Transverse colon (tissue), 4 donors: ENCODE results near the gene AIF1L. TPM values are rescaled to one million over a fixed set of nuclear protein-coding genes. Genes with fewer than 3 reads are reported as not detected.

Experiments
- DNase-seq: peaks from one replicate; pipeline ENCODE4 v3.0.0-alpha.2; 2019
- H3K27ac ChIP-seq, 4 donors: fragments of 200-600 bp; sonication (generic); 2 replicates each; pipeline ENCODE4 v1.5.1; 2016 to 2018; ENCODE audit warnings: inconsistent platforms in 4 of 4
- H3K27me3 ChIP-seq: fragments of 200-600 bp; sonication (generic); 2 replicates; pipeline ENCODE4 v1.5.1; 2017; ENCODE audit warnings: inconsistent platforms
- H3K36me3 ChIP-seq, 4 donors: fragments of 200-600 bp; sonication (generic); 2 replicates each; pipeline ENCODE4 v1.5.1; 2017 to 2019; ENCODE audit warnings: inconsistent platforms in 4 of 4
- H3K4me1 ChIP-seq, 4 donors: fragments of 200-600 bp; sonication (generic); 2 replicates each; pipeline ENCODE4 v1.5.1; 2017 to 2020; ENCODE audit warnings: inconsistent platforms in 4 of 4
- H3K4me3 ChIP-seq, 4 donors: fragments of 200-600 bp; sonication (generic); 1 replicate in 1 of 4; 2 replicates in 3 of 4; pipeline versions ENCODE4 v1.5.1 to v1.6.1; 2017 to 2019; ENCODE audit warnings: inconsistent platforms in 4 of 4
- H3K9me3 ChIP-seq, 2 donors: fragments of 200-600 bp; sonication (generic); 2 replicates each; pipeline ENCODE4 v1.5.1; 2017 to 2019; ENCODE audit warnings: inconsistent platforms in 2 of 2
- CTCF ChIP-seq, 5 experiments: fragments of 200-600 bp in 3 of 5; fragments of 450-650 bp in 2 of 5; sonication (generic) in 3 of 5; IDR thresholded peaks; 1 replicate in 2 of 5; 2 replicates in 3 of 5; pipeline ENCODE4 v1.5.1; 2016 to 2017; ENCODE audit warnings: antibody characterized with exemption in 5 of 5, inconsistent platforms in 3 of 5, mild to moderate bottlenecking in 2 of 5, moderate library complexity in 1 of 5
- EP300 ChIP-seq: sonication (generic); formaldehyde crosslinking; IDR thresholded peaks from one replicate; pipeline ENCODE4 v1.6.1; 2017; ENCODE audit warnings: antibody characterized with exemption, low read depth
- POLR2A ChIP-seq: fragments of 450-650 bp; IDR thresholded peaks from one replicate; pipeline ENCODE4 v1.6.1; 2016; ENCODE audit warnings: antibody characterized with exemption, mild to moderate bottlenecking, moderate library complexity
- POLR2AphosphoS5 ChIP-seq, 3 donors: sonication (generic); formaldehyde crosslinking; IDR thresholded peaks; one replicate each; pipeline ENCODE4 v1.6.1; 2016; ENCODE audit warnings: antibody characterized with exemption in 3 of 3
- WGBS, 2 donors: methylation state at CpG; one replicate each; pipeline ENCODE4 v1.1.5; 2018; ENCODE audit warnings: low coverage in 1 of 2; 5-methylcytosine and 5-hydroxymethylcytosine counted together
- in situ Hi-C, 4 donors: fragments of 200-750 bp; cut with MboI; loops; one replicate each; pipeline versions ENCODE4 v1.15.0 to v1.15.1; 2017; ENCODE audit warnings: low sequenced_read_pairs in 3 of 4, low pct_ligation_motif_present in 1 of 4, low pct_unique_long_range_greater_than_20kb in 1 of 4
- intact Hi-C: fragments of 100-400 bp; cut with DNase I; formaldehyde crosslinking; loops from one replicate; pipeline ENCODE4 v1.15.1; 2023; ENCODE audit warnings: low total_unique reads
- total RNA-seq, 4 donors: library from RNA; depleted of rRNA; stranded (reverse); fragments of >200 nt; gene quantifications; one replicate each; pipeline ENCODE4 v1.1.0, GENCODE V29; 2016

The AIF1L gene
- total RNA-seq, 4 donors from 2014 or later: 0.75 to 4.4 (median 1.7) TPM

GRCh38 chr9:131094622-131095021 lies 1.7 kb upstream of the AIF1L start:
- Histone ChIP-seq H3K36me3 (no peaks in the 10 kb centered on the region), H3K9me3 (no peaks in the 10 kb centered on the region), H3K27me3 (peaks cover 51% of the 10 kb centered on the region), H3K27ac (no peak overlapping the region), H3K4me1 (peaks cover 0 to 16% (median 10%) of the 10 kb centered on the region in 4 donors), H3K4me3 (no peak overlapping the region)
- in situ Hi-C loops: no loop called here
- intact Hi-C loops: no loop called here
- DNase-seq: no peak
- TF ChIP-seq POLR2AphosphoS5 (IDR thresholded peaks at IDR 0.05) (peak in 1 of 3 donors; percentile 36), EP300 (no peak)
- 37% methylated on average over 12 of the region's 12 CpGs; no CpG with 5 or more reads in 1 of the 2 donors for WGBS, 2 donors

GRCh38 chr9:131095666-131096268 lies 564 bp upstream of the AIF1L start:
- no peak for TF ChIP-seq EP300
- TF ChIP-seq POLR2AphosphoS5 (IDR thresholded peaks at IDR 0.05): no peak
- TF ChIP-seq CTCF (IDR thresholded peaks at IDR 0.05): no peak
- TF ChIP-seq POLR2A: no peak
- Histone ChIP-seq H3K4me1 (peaks cover 0 to 16% (median 10%) of the 10 kb centered on the region in 4 donors), H3K27ac (no peak overlapping the region), H3K4me3 (peak overlapping the region in 3 of 4 donors; percentile 35 to 62 (median 43)), H3K36me3 (no peaks in the 10 kb centered on the region), H3K9me3 (no peaks in the 10 kb centered on the region), H3K27me3 (peaks cover 51% of the 10 kb centered on the region)
- WGBS, 2 donors: 35% methylated on average over 16 of the region's 16 CpGs; no CpG with 5 or more reads in 1 of the 2 donors
- no peak for DNase-seq
- intact Hi-C loops (no loop called here), in situ Hi-C loops (no loop called here)

DNA sequence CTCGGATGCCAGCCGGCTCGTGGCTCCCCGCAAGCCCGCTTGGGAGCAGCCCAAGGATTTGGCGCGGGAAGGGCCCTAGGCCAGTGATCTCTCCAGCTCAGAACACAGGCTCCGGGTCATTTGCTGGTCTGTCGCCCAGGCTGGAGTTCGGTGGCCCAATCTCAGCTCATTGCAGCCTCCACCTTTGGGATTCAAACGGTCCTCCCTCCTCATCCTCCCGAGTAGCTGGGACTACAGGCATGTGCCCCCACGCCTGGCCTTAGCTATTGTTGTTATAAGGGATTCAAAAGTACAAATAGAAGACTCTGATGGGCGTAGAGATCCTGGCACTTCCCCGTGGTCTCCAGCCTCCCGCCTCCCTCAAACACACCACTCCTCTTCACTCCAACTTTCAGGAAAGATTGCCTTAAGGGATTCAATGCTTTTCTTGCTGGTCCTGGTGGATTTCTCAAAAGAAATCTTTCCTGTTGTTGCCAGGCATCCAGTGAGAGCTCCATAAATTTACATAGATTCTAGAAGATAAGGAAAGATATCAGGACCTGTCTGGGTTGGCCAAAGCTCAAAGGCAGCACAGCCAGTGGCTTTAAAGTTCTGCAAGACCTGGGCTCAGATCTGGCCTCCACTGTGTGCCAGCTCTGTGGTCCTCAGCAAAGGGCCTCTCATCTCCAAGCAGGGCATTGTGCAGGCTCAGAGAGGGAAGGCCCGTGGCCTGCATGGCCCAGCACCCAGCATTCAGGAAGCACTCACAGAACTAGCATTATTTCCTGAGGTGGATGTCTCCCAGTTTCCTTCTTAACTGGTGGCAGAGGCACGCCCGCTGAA lies 1.0 kb downstream of the AIF1L start:
- TF ChIP-seq EP300 (no peak), POLR2AphosphoS5 (IDR thresholded peaks at IDR 0.05) (no peak), POLR2A (no peak), CTCF (IDR thresholded peaks at IDR 0.05) (no peak)
- WGBS, 2 donors: 40 to 52% methylated on average over 2 to 17 of the region's 19 CpGs
- intact Hi-C loops (no loop called here), in situ Hi-C loops (no loop called here)
- Histone ChIP-seq H3K36me3 (no peaks in the 10 kb centered on the region), H3K9me3 (no peaks in the 10 kb centered on the region), H3K4me3 (peak overlapping the region; percentile 13 to 62 (median 39)), H3K4me1 (peaks cover 0 to 16% (median 10%) of the 10 kb centered on the region in 4 donors), H3K27ac (no peak overlapping the region), H3K27me3 (peaks cover 51% of the 10 kb centered on the region)
- DNase-seq: no peak

- no peak for DNase-seq
- WGBS, 2 donors: 95% methylated on average over 4 of the region's 8 CpGs; no CpG with 5 or more reads in 1 of the 2 donors
- H3K9me3 ChIP-seq: no peaks in the 10 kb centered on the region
- H3K4me1 ChIP-seq: peaks cover 0 to 16% (median 10%) of the 10 kb centered on the region in 4 donors
- no peaks in the 10 kb centered on the region for H3K36me3 ChIP-seq
- in situ Hi-C loops: no loop called here
- intact Hi-C loops: no loop called here
- TF ChIP-seq CTCF (IDR thresholded peaks at IDR 0.05) (no peak), POLR2A (no peak), POLR2AphosphoS5 (IDR thresholded peaks at IDR 0.05) (no peak), EP300 (no peak)
- no peak overlapping the region for H3K27ac ChIP-seq
- H3K4me3 ChIP-seq: no peak overlapping the region
- H3K27me3 ChIP-seq: peaks cover 51% of the 10 kb centered on the region
These were observed 1.6 kb downstream of the AIF1L start for GRCh38 chr9:131097948-131098278.
